GM23248 (cell line): ENCODE results near the gene LIMS4.
"Not testable (repeated sequence)": the region's sequence is repeated elsewhere in the genome, so short reads cannot be mapped to it uniquely, and the experiment has no call there.

Source experiments
- EZH2 ChIP-seq: fragments of 200-600 bp; sonication (generic); IDR thresholded peaks from 2 replicates; pipeline ENCODE4 v1.6.1; 2018; ENCODE audit warnings: antibody characterized with exemption, mild to moderate bottlenecking; ENCODE audit not compliant: insufficient read depth, poor library complexity, severe bottlenecking
- EZH2phosphoT487 ChIP-seq: fragments of 200-600 bp; sonication (generic); IDR thresholded peaks from 2 replicates; pipeline ENCODE4 v1.6.1; 2018; ENCODE audit warnings: antibody characterized with exemption, moderate library complexity, mild to moderate bottlenecking, low read depth; ENCODE audit not compliant: insufficient read depth

- TF ChIP-seq EZH2, EZH2phosphoT487: not testable (repeated sequence)
These were observed 10.1 kb upstream of the LIMS4 start for GRCh38 chr2:110482697-110483096.
